Stimulated activated CD8-positive, alpha-beta memory T cell treated with anti-CD3 and anti-CD28 coated beads, Interleukin-12 subunit alpha, Interleukin-12 subunit beta, amount 100 ng/mL, for 24 hours (primary cell): ENCODE data around the gene ICAM5.

ENCODE experiments used
- DNase-seq: peaks from one replicate; pipeline ENCODE4 v3.0.0-alpha.2; 2020; ENCODE audit errors: extremely low read depth

The ICAM5 gene

DNA sequence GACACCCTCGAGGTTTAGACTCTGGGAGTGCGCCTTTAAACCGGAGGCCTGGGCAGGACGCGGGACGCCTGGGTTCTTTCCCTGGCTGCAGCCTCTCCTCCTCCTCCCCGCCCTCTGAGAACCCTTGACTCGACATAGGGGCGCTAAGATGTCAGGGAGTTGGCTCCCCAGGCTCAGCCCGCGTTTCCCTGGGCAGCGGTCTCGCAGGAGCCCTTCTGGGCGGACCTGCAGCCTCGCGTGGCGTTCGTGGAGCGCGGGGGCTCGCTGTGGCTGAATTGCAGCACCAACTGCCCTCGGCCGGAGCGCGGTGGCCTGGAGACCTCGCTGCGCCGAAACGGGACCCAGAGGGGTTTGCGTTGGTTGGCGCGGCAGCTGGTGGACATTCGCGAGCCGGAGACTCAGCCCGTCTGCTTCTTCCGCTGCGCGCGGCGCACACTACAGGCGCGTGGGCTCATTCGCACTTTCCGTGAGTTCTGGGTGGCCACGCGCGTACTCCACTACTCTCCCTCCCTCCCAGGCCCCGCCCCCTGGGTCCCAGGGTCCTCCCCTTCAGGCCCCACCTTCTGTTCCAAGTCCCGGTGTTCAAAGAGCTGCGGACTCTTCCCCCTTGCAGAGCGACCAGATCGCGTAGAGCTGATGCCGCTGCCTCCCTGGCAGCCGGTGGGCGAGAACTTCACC lies 1.3 kb downstream of the ICAM5 start:
- no peak for DNase-seq

GRCh38 chr19:10291554-10292205 lies 1.9 kb downstream of the ICAM5 start:
- no peak for DNase-seq

DNA sequence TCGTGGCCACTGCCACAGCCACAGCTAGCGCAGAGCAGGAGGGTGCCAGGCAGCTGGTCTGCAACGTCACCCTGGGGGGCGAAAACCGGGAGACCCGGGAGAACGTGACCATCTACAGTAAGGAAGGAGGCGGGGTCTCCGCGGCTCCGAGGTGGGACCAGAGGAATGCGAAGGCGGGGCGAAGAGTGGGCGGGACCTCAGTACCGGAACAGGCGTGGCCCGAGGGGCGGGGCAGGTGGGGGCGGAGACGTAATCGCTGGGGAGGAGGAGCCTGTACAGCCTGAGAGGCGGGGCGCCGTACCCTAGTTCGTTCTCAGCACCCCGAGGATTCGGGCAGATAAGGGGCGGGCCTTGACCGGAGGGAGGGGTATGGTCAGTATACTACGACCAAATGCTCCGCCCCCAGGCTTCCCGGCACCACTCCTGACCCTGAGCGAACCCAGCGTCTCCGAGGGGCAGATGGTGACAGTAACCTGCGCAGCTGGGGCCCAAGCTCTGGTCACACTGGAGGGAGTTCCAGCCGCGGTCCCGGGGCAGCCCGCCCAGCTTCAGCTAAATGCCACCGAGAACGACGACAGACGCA lies 2.5 kb downstream of the ICAM5 start:
- DNase-seq: no peak

- no peak for DNase-seq
Measured at GRCh38 chr19:10292789-10293636, 3.3 kb downstream of the ICAM5 start.

GRCh38 chr19:10293637-10294367 lies 4.0 kb downstream of the ICAM5 start:
- DNase-seq: no peak

GRCh38 chr19:10294368-10294697 lies 4.6 kb downstream of the ICAM5 start:
- DNase-seq: no peak

GRCh38 chr19:10295305-10295846 lies 5.6 kb downstream of the ICAM5 start:
- no peak for DNase-seq

GRCh38 chr19:10295847-10296591 lies 6.3 kb downstream of the ICAM5 start:
- no peak for DNase-seq

GRCh38 chr19:10299545-10300458 lies 10.1 kb downstream of the ICAM5 start:
- no peak for DNase-seq

DNA sequence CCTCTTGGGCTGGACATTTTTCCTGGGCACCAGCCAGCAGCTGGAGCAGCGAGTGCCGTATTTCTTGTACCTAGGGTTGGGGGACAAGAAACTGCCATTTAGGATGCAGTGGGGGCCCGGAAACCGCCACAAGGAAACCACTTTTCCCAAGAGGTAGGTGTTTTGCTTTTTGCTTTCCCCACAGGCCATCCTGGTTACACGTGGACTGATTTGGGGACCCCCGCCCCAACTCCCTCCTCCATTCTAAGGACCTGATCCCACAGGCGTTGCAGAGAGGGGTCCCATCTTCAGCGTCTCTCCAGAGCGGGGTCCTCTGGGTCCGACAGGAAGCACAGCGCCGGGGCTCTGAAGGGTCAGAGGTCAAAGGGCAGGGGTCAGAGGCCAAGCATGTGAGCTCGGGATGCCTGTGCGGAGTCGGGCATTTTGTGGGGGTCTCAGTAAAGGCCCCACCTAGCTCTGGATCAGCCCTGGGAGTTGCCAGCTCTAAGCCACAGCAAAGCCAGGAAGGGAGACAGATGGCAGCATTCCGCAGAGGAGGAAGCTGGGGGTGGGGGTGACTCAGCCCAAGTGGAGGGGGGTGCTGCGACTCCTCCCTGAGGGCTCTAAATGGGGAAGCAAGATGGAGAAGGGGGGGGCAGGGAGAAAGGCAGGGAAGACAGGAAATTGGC lies 15.5 kb downstream of the ICAM5 start:
- no peak for DNase-seq

DNA sequence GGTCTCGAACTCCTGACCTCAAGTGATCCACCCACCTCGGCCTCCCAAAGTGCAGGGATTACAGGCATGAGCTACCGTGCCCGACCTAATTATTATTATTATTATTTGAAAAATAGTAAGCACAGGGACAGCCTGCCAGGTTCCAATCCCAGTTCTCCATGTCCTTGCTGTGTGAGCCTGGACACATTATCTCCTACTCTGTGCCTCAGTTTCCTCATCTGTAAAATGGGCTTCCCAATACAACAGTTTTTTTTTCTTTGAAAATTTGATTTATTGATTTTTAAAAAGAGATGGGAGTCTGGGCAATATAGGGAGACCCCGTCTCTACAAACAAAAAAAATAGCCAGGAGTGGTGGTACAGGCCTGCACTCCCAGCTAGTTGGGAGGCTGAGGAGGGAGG lies 16.6 kb downstream of the ICAM5 start:
- DNase-seq: no peak

DNA sequence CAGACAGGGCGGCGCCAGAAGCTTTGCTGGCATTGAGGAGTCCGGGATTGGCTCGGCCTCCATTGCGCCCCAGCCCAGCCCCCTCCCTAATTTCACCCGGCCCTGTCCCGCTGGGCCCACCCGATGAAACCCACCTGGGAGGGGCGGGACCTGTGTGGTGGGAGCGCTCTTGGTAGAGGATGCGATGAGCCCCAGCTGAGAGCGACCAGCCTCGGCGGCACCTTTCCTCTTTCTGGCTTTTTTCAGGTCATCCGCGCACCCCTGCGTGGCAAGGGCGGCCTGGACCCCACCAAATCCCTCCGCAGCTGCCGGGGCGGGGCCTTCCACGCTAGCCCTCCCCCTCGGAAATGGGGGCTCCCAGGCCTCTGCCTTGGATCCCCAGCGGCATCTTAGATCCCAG lies 19.7 kb downstream of the ICAM5 start, which contains the start of gene ZGLP1:
TSS of gene ZGLP1 (minus strand) at position 393 of the 400 bp plus-strand sequence.
- DNase-seq: no peak

DNA sequence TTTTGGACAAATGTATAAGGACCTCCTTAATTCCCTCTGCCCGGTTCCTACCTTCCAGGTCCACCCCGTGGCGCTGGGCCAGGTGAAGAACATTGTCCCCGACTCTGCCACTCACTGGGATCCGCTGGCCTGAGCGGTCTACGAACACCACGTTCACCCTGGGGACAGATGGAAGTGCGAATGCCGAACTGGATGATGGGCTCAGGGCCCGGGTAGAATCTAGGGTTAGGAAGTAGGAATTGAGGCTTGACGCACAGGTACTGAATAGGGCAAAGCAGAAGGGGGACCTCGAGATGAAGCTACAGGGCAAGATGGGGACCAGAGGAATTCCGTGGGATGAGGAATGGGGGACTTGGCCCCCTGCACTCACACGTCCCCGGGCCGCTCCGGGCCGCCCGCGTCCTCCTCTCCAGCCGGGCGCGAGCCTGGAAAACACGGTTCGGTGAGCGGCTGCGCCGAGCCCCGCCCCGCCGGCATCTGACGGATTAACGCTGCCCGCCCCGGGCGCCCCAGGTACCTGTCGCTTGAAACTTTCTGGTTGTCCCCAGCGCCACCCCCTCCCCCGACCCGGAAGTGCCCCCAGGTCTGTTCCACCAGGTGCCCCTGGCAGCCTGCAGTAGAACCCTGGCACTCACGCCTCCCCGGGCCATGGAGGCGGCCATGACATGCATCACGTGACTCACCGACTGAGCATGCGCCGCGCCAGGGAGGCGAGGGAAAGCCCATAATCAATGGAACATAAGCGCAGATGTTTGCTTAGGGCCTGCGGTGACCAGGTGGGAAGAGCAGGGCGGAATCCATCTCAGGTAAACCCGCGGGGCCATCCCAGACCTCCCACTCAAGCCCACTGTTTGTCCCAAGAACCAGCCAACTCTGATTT lies 25.8 kb downstream of the ICAM5 start, which contains the start of gene FDX2:
TSS of gene FDX2 (minus strand) at position 681 of the 880 bp plus-strand sequence. CDS start at position 662, 19 bp downstream.
- peak; percentile 77 for DNase-seq

GRCh38 chr19:10316229-10317044 lies 26.7 kb downstream of the ICAM5 start:
- DNase-seq: no peak

GRCh38 chr19:10317045-10317856 lies 27.5 kb downstream of the ICAM5 start:
- DNase-seq: no peak

GRCh38 chr19:10317857-10318462 lies 28.2 kb downstream of the ICAM5 start:
- no peak for DNase-seq
